Body of pancreas (tissue), 4 donors: ENCODE data around the gene FAM83C. TPM values are rescaled to one million over a fixed set of nuclear protein-coding genes. Genes with fewer than 3 reads are reported as not detected.
"Not testable (repeated sequence)": the region's sequence is repeated elsewhere in the genome, so short reads cannot be mapped to it uniquely, and the experiment has no call there.

Experiments
- ATAC-seq: fragments of 150-250 bp; one replicate; pipeline ENCODE4 v1.9.1; 2016
- DNase-seq, 4 donors: peaks; one replicate each; pipeline ENCODE4 v3.0.0-alpha.2; 2019
- H3K27ac ChIP-seq, 4 donors: fragments of 200-600 bp; sonication (generic); 1 replicate in 3 of 4; 2 replicates in 1 of 4; pipeline versions ENCODE4 v1.5.1 to v1.6.1; 2016 to 2019; ENCODE audit warnings: mild to moderate bottlenecking in 1 of 4, mixed read lengths in 1 of 4, moderate library complexity in 1 of 4
- H3K27me3 ChIP-seq, 2 donors: fragments of 200-600 bp; sonication (generic); one replicate each; pipeline ENCODE4 v1.6.0; 2016; ENCODE audit warnings: mild to moderate bottlenecking in 1 of 2
- H3K36me3 ChIP-seq, 2 donors: fragments of 200-600 bp; sonication (generic); replicated peaks in 1 of 2; 2 replicates each; pipeline ENCODE4 v1.5.1; 2016; ENCODE audit warnings: low read depth in 2 of 2; ENCODE audit not compliant: insufficient read depth in 1 of 2
- H3K4me1 ChIP-seq: fragments of 200-600 bp; sonication (generic); one replicate; pipeline ENCODE4 v1.6.0; 2016
- H3K4me3 ChIP-seq, 2 donors: fragments of 200-600 bp; sonication (generic); 1 replicate in 1 of 2; 2 replicates in 1 of 2; pipeline ENCODE4 v1.5.1; 2016 to 2019
- H3K9me3 ChIP-seq, 3 donors: fragments of 200-600 bp; sonication (generic); 1 replicate in 2 of 3; 2 replicates in 1 of 3; pipeline ENCODE4 v1.5.1; 2016
- CTCF ChIP-seq, 7 experiments: fragments of 450-650 bp in 4 of 7; fragments of 200-600 bp in 3 of 7; sonication (generic) in 3 of 7; IDR thresholded peaks; one replicate each; pipeline ENCODE4 v1.5.1; 2016 to 2019; ENCODE audit warnings: antibody characterized with exemption in 7 of 7
- POLR2A ChIP-seq, 3 donors: fragments of 450-650 bp; IDR thresholded peaks; one replicate each; pipeline ENCODE4 v1.6.1; 2016; ENCODE audit warnings: antibody characterized with exemption in 3 of 3, mild to moderate bottlenecking in 2 of 3
- WGBS, 2 donors: methylation state at CpG; one replicate each; pipeline ENCODE4 v1.1.5; 2017; 5-methylcytosine and 5-hydroxymethylcytosine counted together
- intact Hi-C: fragments of 100-400 bp; cut with DNase I; formaldehyde crosslinking; loops from one replicate; pipeline ENCODE4 v1.15.1; 2023
- total RNA-seq, 2 donors: library from RNA; depleted of rRNA; stranded (reverse); fragments of >200 nt; gene quantifications; one replicate each; pipeline ENCODE4 v1.1.0, GENCODE V29; 2016

FAM83C gene
- total RNA-seq, 2 donors from 2014 or later: not detected

DNA sequence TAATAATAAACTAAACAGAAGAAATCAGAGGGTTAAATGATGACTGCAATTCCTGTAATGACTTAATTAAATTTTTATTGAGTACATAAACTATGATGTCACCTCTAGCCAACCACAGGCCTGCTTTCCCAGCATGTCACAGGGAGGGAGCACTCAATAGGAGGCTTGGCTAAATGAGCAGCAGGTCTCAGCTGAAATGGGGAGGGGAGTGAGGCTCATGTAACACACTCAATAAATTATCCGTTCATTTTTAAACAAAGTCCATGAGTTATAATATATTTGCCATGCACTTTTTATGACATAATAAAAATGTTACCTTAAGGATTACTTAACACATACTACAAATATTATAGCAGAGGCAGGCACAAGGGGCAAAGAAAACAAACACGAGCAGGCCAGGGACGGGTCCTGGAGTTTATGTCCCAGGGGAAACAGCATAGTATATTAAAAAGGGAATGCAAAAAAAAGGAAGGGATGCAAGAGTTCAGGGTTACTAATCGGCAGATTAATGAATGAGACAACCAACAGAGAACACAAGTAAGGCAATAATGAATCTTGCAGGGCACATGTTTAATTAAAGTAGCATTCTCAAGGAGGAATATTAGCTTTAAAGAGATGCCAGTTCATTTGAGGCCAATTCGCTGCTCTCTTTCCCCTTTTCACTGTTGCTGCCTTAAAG lies 27.1 kb upstream of the FAM83C start:
- Histone ChIP-seq H3K9me3 (no peaks in the 10 kb centered on the region), H3K27ac (peak overlapping the region in 3 of 4 donors; percentile 49 to 74 (median 63)), H3K4me1 (peaks cover 17% of the 10 kb centered on the region), H3K27me3 (no peaks in the 10 kb centered on the region), H3K36me3 (no peaks in the 10 kb centered on the region), H3K4me3 (no peak overlapping the region)
- no peak for TF ChIP-seq POLR2A (IDR thresholded peaks at IDR 0.05)
- TF ChIP-seq CTCF (IDR thresholded peaks at IDR 0.05): no peak
- ATAC-seq (peak; percentile 45), DNase-seq (no peak)
- intact Hi-C loops: no loop called here
- 59 to 69% methylated on average over 5 of the region's 5 CpGs for WGBS, 2 donors

- 54 to 67% methylated on average over 6 of the region's 6 CpGs for WGBS, 2 donors
- peak; percentile 49 to 73 (median 58) for DNase-seq
- TF ChIP-seq POLR2A (IDR thresholded peaks at IDR 0.05) (peak; percentile 9 to 53 (median 28)), CTCF (IDR thresholded peaks at IDR 0.05) (no peak)
- Histone ChIP-seq H3K4me1 (peaks cover 17% of the 10 kb centered on the region), H3K9me3 (no peaks in the 10 kb centered on the region), H3K4me3 (no peak overlapping the region), H3K27me3 (no peaks in the 10 kb centered on the region), H3K27ac (peak overlapping the region; percentile 17 to 74 (median 56)), H3K36me3 (no peaks in the 10 kb centered on the region)
- intact Hi-C loops: no loop called here
- peak; percentile 94 for ATAC-seq
Measured at GRCh38 chr20:35318502-35319157, 26.4 kb upstream of the FAM83C start.

DNA sequence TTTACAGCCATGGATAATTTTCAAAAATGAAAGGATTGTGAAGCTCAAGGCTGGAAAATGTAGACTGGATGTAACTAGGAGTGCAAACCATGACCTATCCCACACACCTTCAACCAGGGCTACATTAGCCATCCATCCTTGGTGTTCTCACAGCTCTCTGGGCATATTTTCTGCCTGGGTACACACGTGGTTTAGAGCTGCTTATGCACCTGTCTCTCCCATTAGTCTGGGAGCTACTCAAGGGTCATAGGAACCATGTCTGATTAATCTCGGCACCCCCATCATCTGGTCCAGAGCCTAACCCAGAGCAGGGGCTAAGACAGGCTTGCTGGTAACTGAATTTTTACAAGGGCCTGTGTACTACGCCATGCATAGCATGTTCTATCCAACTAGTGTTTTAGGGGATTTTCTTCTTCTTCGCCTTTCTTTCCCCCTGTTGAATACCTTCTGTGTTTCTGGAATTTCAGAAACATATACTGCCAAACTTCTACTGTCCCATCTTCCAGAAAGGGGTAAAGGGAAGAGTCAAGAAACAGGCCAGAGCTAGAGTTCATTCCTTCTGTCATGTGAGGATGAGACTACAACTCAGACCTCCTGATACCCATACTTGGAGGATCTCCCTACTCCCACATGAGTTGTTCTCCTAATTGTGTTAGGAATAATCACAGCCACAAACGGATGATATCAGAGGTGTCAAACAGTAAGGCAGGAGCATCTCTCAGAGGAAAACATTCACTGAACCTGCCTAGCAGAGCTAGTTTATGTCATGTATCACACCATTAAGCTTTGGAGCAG lies 25.4 kb upstream of the FAM83C start:
- Histone ChIP-seq H3K9me3 (no peaks in the 10 kb centered on the region), H3K4me3 (no peak overlapping the region), H3K36me3 (no peaks in the 10 kb centered on the region), H3K27ac (peak overlapping the region; percentile 17 to 74 (median 56)), H3K4me1 (peaks cover 17% of the 10 kb centered on the region), H3K27me3 (no peaks in the 10 kb centered on the region)
- DNase-seq: no peak
- no peak for ATAC-seq
- TF ChIP-seq POLR2A (IDR thresholded peaks at IDR 0.05) (no peak), CTCF (IDR thresholded peaks at IDR 0.05) (no peak)
- intact Hi-C loops: no loop called here
- whole genome bisulfite sequencing, 2 donors: 82 to 87% methylated on average over 5 of the region's 5 CpGs

GRCh38 chr20:35316086-35316485 lies 23.9 kb upstream of the FAM83C start:
- 91 to 94% methylated on average over 2 of the region's 2 CpGs for WGBS, 2 donors
- Histone ChIP-seq H3K4me3 (no peak overlapping the region), H3K4me1 (peaks cover 17% of the 10 kb centered on the region), H3K27ac (no peak overlapping the region), H3K36me3 (no peaks in the 10 kb centered on the region), H3K9me3 (no peaks in the 10 kb centered on the region), H3K27me3 (no peaks in the 10 kb centered on the region)
- DNase-seq: no peak
- intact Hi-C loops: no loop called here
- ATAC-seq: no peak
- TF ChIP-seq POLR2A (IDR thresholded peaks at IDR 0.05) (no peak), CTCF (IDR thresholded peaks at IDR 0.05) (no peak)

DNA sequence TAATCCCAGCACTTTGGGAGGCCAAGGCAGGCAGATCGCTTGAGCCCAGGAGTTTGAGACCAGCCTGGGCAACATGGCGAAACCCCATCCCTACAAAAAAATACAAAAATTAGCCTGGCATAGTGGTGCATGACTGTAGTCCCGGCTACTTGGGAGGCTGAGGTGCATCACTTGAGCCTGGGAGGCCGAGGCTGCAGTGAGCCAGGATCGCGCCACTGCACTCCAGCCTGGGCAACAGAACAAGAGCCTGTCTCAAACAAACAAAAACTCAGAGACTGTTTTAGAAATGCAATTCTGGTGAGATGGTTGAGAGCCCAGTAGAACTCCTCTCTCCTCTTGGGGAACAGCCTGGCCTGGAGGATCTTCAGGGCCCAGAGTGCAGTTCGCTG lies 23.4 kb upstream of the FAM83C start:
- H3K27me3 ChIP-seq, intact Hi-C loops, H3K27ac ChIP-seq, H3K36me3 ChIP-seq, DNase-seq, H3K9me3 ChIP-seq, ATAC-seq, H3K4me3 ChIP-seq: not testable (repeated sequence)
- 87 to 95% methylated on average over 7 of the region's 7 CpGs for WGBS, 2 donors
- H3K4me1 ChIP-seq: peaks cover 17% of the 10 kb centered on the region
